DMS79 treated with DMSO at 0.1 percent for 48 hours (cell line): ENCODE results near the gene SPINK5.
"Not testable (repeated sequence)": the region's sequence is repeated elsewhere in the genome, so short reads cannot be mapped to it uniquely, and the experiment has no call there.

ENCODE experiments used
- DNase-seq: peaks from one replicate; lab custom pipeline; 2025; lab: John Stamatoyannopoulos, UW

SPINK5 gene, protein sequence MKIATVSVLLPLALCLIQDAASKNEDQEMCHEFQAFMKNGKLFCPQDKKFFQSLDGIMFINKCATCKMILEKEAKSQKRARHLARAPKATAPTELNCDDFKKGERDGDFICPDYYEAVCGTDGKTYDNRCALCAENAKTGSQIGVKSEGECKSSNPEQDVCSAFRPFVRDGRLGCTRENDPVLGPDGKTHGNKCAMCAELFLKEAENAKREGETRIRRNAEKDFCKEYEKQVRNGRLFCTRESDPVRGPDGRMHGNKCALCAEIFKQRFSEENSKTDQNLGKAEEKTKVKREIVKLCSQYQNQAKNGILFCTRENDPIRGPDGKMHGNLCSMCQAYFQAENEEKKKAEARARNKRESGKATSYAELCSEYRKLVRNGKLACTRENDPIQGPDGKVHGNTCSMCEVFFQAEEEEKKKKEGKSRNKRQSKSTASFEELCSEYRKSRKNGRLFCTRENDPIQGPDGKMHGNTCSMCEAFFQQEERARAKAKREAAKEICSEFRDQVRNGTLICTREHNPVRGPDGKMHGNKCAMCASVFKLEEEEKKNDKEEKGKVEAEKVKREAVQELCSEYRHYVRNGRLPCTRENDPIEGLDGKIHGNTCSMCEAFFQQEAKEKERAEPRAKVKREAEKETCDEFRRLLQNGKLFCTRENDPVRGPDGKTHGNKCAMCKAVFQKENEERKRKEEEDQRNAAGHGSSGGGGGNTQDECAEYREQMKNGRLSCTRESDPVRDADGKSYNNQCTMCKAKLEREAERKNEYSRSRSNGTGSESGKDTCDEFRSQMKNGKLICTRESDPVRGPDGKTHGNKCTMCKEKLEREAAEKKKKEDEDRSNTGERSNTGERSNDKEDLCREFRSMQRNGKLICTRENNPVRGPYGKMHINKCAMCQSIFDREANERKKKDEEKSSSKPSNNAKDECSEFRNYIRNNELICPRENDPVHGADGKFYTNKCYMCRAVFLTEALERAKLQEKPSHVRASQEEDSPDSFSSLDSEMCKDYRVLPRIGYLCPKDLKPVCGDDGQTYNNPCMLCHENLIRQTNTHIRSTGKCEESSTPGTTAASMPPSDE

DNA sequence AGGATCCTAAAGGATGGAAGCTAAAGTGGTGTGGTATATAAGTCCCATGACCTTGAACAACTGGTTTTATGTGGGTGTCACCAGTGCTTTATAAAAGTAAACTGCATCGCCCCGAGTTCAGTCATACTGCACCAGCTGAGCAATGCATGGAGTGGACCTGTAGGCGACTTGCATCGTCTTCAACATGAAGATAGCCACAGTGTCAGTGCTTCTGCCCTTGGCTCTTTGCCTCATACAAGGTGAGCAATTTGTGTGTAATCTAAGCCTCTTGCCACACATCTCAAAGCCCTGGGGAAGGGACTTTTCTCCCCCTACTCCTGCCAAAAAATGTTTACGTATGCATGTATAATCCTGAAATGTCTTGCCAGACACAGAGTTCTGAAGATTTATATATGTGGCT is at the start of gene SPINK5:
SPINK5 (plus strand) TSS at position 120 of the 400 bp plus-strand sequence; CDS start at position 185, 65 bp downstream.
- DNase-seq, result no peak

DNA sequence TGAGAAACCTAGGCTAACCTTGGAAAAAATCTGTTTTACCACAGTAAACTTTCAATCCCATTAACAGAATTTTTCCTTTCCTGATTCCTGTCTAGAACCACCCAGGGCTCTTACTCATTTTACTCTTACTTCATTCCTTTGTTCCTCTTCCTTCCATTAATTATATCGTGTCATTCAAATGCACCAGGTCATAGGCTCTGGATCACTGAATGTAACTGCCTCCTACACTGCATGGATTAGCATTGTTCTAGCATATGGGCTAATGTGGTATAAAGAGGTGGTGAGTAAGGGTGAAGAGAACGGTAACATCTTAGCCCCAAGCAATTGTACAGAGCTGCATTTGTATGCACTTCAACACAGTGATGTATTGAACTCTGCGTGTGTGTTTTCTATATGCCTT is 49.5 kb upstream of the SPINK5 start:
- DNase-seq, result no peak

DNA sequence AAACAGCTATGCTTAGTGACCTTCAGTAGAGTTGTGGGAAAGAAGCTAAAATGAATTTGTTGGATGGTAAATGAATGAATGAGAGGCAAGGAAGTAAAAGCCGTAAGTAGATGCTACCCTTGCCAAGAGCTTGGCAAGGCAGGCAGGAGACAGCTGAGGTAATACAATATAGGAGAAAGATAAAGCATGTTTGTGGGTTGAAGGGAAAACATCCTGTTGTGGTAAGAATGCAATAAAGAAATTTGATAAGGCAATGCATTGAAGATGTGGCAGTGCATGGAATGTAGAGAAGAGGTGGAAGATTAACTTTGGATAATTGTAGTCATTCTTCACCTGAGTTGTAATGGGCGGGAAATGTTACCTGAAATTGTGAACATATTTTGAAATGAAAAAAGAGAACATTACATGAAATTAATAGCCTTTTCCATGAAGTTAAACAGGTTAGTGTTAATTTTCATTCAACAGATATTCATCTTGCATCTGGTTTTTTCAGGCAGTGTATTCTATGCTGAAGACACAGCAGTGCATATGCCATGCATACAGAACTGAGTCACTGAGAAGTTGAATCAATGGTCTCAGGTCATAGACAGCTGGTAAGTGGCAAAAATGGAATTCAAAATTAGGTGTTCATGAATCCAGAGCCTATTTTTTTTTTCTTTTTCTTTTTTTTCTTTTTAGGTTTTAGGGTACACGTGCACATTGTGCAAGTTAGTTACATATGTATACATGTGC is 43.4 kb upstream of the SPINK5 start:
- no peak for DNase-seq

DNA sequence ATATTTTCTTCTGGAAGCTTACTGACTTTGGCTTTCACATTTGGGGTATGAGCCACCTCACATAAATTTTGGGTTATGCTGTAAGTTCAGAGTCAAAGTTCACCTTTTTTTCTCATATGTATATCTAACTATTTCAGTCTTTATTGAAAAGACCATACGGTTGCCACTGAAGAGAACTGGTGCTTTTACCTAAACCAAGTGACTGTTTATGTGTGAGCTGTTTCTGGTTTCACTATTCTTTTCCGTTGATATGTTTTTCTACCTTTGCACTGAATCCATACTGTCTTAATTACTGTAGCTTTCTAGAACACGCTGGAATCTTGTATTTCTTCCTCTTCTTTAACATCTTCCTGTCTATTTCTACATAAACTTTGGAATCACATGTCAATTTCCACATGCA is 36.3 kb upstream of the SPINK5 start:
- no peak for DNase-seq

DNA sequence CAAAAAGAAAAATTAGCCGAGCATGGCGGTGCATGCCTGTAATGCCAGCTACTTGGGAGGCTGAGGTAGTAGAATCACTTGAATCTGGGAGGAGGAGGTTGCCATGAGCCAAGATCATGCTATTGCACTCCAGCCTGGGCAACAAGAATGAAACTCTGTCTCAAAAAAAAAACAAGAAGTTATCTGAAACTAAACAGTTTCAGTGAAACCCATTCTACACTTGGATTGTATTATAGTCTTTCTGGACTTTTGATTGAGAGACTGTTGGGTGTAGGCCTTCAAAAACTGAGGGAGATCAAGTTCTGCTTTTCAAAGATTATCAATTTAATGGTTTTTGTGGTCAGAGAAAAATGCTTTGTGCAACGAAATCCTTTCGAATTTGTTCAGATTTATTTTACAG is 34.6 kb upstream of the SPINK5 start:
- no peak for DNase-seq

DNA sequence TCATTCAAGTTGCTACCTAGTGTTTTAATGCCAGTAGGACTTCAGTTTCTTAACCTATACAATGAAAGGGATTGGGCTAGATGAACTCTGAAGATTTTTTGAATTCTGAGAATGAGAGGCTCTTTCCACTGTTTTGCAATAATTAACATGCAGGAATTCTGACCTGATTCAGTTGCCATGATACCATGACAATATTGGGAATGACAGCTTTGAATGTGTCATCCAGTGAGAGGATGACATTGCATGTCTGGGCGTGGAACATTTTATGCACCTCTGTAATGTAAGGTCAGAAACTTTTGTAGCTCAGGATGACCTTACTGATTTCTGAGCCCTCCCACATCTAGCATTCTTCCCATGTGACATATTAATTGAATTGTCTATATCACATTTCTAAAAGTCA is 30.6 kb upstream of the SPINK5 start:
- no peak for DNase-seq

DNA sequence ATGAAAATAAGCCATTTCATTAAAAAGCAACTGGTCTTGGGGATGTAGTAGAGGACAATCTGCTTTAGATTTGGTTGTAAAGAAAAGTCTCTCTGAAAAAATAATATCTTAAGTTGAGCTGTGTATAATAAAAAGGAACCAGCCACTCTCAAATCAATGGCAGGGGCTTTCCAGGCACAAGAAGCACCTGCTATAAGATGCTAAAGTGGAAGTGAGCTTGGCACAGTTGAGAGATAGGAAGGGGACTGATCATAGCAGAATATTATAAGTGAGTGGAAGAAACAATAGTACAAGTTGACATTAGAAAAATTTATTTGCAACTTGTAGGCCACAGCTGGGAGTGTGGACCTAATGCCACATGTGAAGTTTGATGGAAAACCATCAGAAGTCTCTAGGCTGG is 28.1 kb upstream of the SPINK5 start:
- DNase-seq, result no peak

DNA sequence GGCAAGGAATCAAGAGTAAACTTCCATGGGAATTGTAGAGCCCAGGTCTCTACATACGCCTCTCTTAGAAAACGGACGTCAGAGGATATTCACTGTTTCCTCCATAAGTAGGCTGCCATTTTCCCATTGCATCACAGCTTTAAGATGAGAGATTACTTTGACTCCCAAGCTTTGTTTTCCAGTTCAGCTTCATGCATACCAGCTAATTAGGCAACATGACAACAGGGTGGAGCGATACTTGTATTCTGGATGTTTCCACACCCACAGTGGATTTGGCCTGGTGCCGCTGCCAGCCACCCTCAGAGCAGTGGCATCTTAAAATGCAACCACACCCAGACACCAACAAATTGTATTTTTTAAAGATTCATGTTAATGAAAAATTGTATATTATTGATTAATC is 20.9 kb upstream of the SPINK5 start:
- DNase-seq, result no peak

DNA sequence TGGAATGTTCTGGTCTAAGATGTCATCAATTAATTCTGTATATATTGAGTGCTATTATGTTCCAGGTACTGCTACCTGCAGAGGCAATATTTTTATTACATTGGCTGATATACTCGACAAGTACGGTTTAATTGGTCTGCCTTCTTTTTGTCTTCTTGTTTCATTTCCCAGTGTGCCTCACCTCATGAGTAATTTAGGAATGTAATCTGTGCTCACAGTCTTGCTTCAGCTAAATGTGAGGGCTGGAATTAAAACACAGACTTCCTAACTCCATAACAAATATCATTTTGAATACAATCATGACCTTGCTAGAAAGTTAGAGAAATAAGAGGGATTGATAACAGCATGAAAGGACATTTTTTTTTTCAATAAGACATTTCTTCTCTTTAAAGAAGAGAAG is 20.1 kb upstream of the SPINK5 start:
- no peak for DNase-seq

DNA sequence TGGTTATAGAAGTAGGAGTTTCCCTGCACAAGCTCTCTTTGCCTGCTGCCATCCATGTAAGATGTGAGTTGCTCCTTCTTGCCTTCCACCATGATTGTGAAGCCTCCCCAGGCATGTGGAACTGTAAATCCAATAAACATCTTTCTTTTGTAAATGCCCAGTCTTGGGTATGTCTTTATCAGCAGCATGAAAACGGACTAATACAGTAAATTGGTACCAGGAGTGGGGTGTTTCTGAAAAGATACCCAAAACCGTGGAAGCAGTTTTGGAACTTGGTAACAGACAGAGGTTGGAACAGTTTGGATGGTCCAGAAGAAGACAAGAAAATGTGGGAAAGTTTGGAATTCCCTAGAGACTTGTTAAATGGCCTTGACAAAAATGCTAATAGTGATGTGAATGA is 8.6 kb upstream of the SPINK5 start:
- DNase-seq, result not testable (repeated sequence)

DNA sequence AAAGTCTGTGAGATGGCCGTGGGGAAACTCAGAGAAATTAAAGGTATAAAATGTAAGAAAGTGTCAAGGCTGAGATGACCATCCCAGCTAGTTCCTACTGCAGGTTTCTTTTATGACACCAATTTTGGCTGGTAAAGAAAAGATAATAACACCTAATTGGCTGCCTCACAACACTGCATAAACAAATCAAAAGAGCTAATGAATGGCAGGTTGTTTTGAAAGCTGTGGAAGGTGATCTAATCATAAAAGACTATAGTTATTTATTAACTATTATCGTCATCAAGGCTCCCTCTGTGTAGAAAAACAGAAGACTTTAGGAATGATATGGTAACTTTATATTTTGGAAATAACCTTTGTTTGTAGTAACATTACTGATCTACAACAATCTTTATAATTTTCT is 3.5 kb upstream of the SPINK5 start:
- no peak for DNase-seq

DNA sequence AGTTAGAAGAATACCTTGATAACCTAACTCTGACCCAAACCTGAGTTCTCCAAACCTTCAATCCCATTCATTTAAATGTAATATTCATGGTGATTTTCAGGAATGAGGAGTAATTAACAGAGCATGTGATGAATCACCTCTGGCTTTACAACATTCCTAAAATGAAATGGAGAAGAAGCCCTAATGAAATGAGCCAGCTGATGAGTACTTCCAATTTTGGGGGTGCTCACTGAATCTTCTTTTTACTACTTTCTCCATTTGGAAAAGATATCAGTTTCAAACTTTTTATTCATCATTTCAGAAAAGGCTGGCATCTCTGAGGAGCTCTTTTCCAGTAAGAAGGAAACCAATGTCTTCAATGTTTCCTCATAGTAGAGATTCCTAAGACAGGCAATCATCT is 2.9 kb upstream of the SPINK5 start:
- no peak for DNase-seq

DNA sequence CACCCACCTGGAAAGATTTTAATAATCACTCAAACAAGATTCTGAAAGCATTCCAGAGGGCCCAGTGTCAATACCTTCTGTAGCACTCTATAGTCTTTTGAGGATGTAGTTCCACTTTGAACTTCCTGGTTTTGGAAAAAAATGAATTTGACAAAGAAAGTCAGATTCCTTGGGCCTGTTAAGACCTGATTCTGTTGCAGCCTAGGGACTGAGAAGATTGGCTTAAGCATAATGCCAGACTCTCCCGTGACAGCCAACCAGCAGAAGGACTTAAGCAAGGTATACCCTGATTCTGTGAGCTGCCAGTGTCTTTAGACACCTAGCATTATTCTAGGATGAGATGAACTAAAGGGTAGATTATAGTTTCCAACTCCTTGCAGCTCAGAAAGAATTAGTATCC is 6.8 kb downstream of the SPINK5 start:
- no peak for DNase-seq

DNA sequence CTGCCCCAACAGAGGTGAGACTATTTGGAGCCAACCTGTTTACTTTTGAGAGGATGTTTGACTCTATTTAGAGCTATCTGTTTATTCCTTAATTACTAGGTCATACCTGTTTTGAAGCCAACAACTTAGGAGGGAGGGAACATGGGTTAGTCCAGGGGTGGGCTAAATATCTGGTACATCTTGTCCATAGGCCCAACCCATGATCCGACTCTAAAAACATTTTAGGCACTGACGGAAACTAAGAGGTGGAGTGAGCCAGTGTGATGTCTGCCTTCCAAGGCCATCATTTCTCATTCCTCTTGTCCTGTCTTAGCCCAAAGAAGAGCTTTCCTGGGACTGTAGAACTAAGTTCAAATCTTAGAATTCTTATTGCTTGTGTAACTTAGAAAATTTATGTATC is 8.4 kb downstream of the SPINK5 start:
- DNase-seq, result no peak

DNA sequence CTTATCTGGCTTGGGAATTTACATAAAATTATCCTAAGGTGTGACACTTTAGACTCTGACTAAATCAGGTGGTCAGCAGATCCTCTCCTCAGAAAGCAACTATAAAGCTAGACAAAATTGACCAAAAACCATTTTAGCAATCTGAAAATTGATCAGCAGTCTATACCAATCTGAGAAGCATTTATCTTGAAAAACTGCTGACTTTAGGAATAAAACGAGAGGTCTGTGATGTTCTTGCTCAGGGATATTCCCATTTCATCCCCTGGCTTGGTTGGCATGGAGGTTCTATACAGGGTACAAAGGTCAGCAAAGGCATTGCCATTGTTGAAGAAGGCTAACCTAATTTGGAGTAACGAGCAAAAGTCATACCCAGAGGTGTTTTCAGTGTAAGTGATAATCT is 11.7 kb downstream of the SPINK5 start:
- DNase-seq, result no peak

DNA sequence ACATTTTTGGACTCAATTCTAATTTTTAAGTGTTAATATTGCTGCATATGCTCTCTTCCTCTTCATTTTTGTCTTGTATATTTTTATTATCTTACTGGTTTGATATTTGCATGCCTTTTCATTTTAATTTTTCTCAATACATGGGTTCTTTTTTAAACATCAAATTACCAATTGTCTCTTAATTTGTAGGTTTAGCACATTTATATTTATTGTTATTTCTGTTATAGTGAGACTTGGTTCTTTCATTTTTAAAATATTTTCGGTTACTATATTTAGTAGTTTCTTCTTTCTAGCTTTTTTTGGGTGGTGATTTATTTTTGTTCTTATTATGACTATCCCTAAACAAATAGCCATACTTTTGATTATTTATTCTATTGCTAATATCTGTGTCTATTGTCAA is 19.4 kb downstream of the SPINK5 start:
- no peak for DNase-seq

DNA sequence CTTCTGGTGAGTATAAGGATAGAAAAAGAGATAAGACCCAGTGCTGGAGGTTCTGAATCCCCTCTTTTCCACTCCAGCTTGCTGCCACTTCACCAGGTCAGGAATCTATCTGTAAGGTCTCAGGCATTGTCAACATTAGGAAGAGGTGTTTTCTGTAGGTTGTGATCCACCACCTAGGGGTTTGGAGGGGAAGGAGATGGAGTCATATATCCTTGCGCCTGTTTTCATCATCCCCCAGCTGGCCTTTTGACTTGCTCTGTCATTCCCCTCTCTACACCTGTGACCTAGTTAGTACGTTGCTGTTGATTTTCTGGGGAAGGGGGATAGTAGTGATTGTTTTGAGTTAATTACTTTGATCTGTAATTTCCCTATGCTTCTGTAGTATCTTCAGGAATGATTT is 20.5 kb downstream of the SPINK5 start:
- no peak for DNase-seq

DNA sequence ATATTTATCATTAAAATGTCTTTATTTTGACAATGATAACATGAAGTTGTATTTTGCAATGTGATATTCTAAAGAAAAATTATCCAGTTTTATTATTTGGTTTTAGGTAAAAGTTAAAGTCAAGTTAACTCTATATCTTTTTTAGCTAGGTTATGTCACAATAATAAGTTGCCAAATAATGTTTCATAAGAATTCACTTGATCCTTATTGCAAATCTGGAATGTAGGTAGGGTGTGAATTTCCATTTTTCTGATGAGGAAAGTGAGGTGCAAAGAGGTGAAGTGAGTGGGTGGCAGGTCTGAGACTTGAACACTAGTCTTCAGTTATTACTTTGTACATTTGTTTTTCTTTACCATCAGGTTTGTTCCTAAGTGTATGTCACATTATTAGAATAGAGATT is 21.5 kb downstream of the SPINK5 start:
- no peak for DNase-seq

DNA sequence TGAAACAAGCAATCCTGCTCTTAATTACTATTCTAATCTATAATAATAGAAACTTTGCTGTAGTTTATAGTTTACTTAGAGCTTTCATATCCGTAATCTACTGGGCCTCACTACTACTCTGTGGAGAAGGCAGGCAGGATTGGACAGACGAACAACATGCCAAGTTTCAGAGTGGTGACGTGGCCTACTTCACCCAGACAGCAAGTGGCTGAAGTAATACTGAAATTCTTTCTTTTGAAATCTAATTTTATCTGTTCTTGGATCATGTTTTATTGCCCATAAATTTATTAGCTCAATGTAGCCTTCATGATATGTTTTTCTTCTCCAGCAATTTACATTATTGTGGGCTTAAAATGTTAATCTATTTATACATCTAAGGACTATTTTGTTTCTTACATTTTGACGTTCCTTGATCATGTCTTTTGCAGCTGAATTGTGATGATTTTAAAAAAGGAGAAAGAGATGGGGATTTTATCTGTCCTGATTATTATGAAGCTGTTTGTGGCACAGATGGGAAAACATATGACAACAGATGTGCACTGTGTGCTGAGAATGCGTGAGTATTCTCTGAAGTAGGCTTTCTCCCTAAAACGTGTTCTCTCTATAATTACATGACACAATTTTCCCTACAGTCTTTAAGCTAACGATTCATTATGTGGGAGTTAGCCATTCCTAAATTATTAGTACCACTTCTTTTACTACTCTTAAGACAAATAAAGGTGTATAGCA is 22.4 kb downstream of the SPINK5 start:
- no peak for DNase-seq

DNA sequence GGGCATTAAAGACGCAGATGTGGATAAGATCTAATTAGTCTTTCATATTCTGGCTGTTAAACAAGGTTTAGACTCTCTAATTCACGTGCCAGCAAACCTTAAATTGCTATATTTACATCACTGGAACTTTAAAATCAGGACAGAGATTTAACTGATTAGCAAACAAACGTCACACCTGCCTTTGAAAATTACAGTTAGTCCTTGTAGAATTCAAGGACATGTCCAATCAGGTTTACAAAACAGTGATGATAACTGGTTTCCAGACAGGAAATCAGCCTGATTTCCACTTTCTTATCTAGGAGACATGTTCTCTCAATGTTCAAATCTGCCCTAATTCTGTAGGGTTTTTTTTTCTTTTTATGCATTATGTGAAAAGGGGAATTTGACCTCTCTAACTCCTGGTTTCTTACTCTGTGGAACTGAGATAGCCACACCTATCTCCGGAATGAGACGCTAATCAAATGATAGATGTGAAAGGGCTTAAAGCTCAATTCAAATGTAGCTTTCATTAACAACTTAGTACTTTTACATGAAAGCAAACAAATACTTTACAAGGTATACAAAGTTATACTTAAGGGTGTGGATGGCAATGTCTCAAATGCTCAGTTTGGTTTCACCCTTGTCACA is 26.5 kb downstream of the SPINK5 start:
- DNase-seq, result no peak

DNA sequence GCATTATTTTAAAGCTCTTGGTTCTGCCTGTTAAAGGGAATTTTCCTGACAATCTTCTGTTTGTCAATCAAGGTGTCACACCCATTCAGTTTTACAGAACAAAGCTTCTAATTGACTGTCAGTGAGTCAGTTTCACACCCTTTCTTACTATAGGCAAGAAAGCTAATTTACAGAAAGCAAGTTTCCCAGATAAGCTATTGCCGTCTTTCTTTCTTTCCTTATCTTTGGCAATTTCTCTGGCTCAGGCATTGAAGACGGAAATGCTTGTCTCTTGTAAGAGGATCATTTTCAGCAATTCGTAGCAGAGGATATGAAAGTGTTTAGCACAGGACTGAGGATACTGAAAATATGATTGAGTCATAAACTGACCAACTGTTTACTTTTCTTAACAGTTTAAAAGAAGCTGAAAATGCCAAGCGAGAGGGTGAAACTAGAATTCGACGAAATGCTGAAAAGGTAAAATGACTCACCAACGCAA is 27.0 kb downstream of the SPINK5 start:
- no peak for DNase-seq
